Left kidney (tissue), 2 donors: ENCODE results near the gene SRXN1. TPM values are rescaled to one million over a fixed set of nuclear protein-coding genes. Genes with fewer than 3 reads are reported as not detected.

ENCODE experiments used
- DNase-seq: peaks from one replicate; pipeline ENCODE4 v3.0.0-alpha.2; 2013
- polyA plus RNA-seq: library from polyadenylated mRNA; unstranded; fragments of 120-200 nt; gene quantifications from one replicate; pipeline ENCODE4 v1.2.1, GENCODE V29; 2013; ENCODE audit not compliant: insufficient read length

The SRXN1 gene
- polyA plus RNA-seq, 1 donor = 12.5 TPM

- DNase-seq = no peak
These were observed 17.1 kb downstream of the SRXN1 start for GRCh38 chr20:635893-636338.

GRCh38 chr20:635028-635892 is 17.7 kb downstream of the SRXN1 start:
- DNase-seq = no peak

- no peak for DNase-seq
These were observed 18.7 kb downstream of the SRXN1 start for GRCh38 chr20:634148-634925.

GRCh38 chr20:631101-631500 is 21.9 kb downstream of the SRXN1 start:
- no peak for DNase-seq

- DNase-seq = no peak
These were observed 26.4 kb downstream of the SRXN1 start for GRCh38 chr20:626579-626978.

GRCh38 chr20:625360-625932 is 27.6 kb downstream of the SRXN1 start:
- DNase-seq = no peak

- no peak for DNase-seq
These were observed 29.3 kb downstream of the SRXN1 start for GRCh38 chr20:623704-624103.

- no peak for DNase-seq
These were observed 30.0 kb downstream of the SRXN1 start for GRCh38 chr20:623021-623420.

- no peak for DNase-seq
These were observed 30.8 kb downstream of the SRXN1 start for GRCh38 chr20:622161-622560.

GRCh38 chr20:621125-621756 is 31.8 kb downstream of the SRXN1 start:
- DNase-seq = no peak

- DNase-seq = no peak
These were observed 32.8 kb downstream of the SRXN1 start for GRCh38 chr20:620246-620645.

- DNase-seq = no peak
These were observed 34.0 kb downstream of the SRXN1 start for GRCh38 chr20:618980-619379.

- DNase-seq = no peak
These were observed 34.9 kb downstream of the SRXN1 start for GRCh38 chr20:617934-618690.

GRCh38 chr20:615514-615913 is 37.5 kb downstream of the SRXN1 start:
- DNase-seq = no peak

GRCh38 chr20:611843-612185 is 41.2 kb downstream of the SRXN1 start:
- peak; percentile 70 for DNase-seq

- DNase-seq = no peak
These were observed 41.8 kb downstream of the SRXN1 start for GRCh38 chr20:611047-611842.

- DNase-seq = peak; percentile 62
These were observed 42.6 kb downstream of the SRXN1 start, which contains the start of gene TCF15 for GRCh38 chr20:610130-611046. TCF15 (minus strand) TSS chr20:610309; CDS start chr20:610237, 72 bp downstream.

- DNase-seq = no peak
These were observed 43.5 kb downstream of the SRXN1 start for GRCh38 chr20:609371-609964.

GRCh38 chr20:608970-609369 is 44.0 kb downstream of the SRXN1 start:
- no peak for DNase-seq
